HCT116 (cell line): ENCODE results near the gene ZNF438.

Experiments used
- ATF3 ChIP-seq: IDR thresholded peaks from 2 replicates; pipeline ENCODE4 v1.6.1; 2012
- CEBPB ChIP-seq: IDR thresholded peaks from 2 replicates; pipeline ENCODE4 v1.6.1; 2012; ENCODE audit warnings: low read depth
- CTCF ChIP-seq, 3 experiments: fragments of 200-600 bp in 1 of 3; sonication (generic) in 1 of 3; IDR thresholded peaks in 2 of 3; conservative IDR thresholded peaks in 1 of 3; 2 replicates each; pipeline ENCODE4 v1.5.1; 2012 to 2017; ENCODE audit warnings: low read depth in 2 of 3, low read length in 2 of 3, antibody characterized with exemption in 1 of 3, borderline replicate concordance in 1 of 3, control low read depth in 1 of 3, mild to moderate bottlenecking in 1 of 3, mixed read lengths in 1 of 3, mixed run types in 1 of 3, moderate library complexity in 1 of 3; ENCODE audit not compliant: insufficient read depth in 1 of 3
- EZH2 ChIP-seq: fragments of 200-600 bp; sonication (generic); IDR thresholded peaks from 2 replicates; pipeline ENCODE4 v1.6.1; 2017; ENCODE audit warnings: antibody characterized with exemption, mixed run types
- POLR2A ChIP-seq: IDR thresholded peaks from 2 replicates; pipeline ENCODE4 v1.7.0; 2011; ENCODE audit warnings: borderline replicate concordance; ENCODE audit not compliant: insufficient read depth, insufficient read length; ENCODE audit errors: extremely low read depth
- POLR2AphosphoS5 ChIP-seq: IDR thresholded peaks from 2 replicates; pipeline ENCODE4 v1.6.1; 2011; ENCODE audit warnings: mild to moderate bottlenecking, low read depth, low read length, moderate library complexity
- RAD21 ChIP-seq: IDR thresholded peaks from 2 replicates; pipeline ENCODE4 v1.6.1; 2012; ENCODE audit warnings: low read depth, mild to moderate bottlenecking
- ZFX ChIP-seq: fragments of 450-650 bp; IDR thresholded peaks from 2 replicates; pipeline ENCODE4 v1.6.1; 2017

- no peak for TF ChIP-seq CTCF (IDR thresholded peaks at IDR 0.05 in 2 of 3, conservative IDR thresholded peaks at IDR 0.05 in 1 of 3; ENCODE audit: borderline replicate concordance in 1 of 3, insufficient read depth in 1 of 3, low read depth in 2 of 3, low read length in 2 of 3)
- TF ChIP-seq POLR2A: no peak
- TF ChIP-seq ZFX: no peak
- TF ChIP-seq ATF3: no peak
- no peak for TF ChIP-seq POLR2AphosphoS5
- TF ChIP-seq CEBPB: no peak
- TF ChIP-seq EZH2: no peak
- TF ChIP-seq RAD21: no peak
Measured at GRCh38 chr10:30970760-30971460, 60.8 kb downstream of the ZNF438 start.
